Vagina (tissue), 2 donors: Measurements from ENCODE around the gene SLC4A1AP.

ENCODE experiments used
- POLR2A ChIP-seq, 2 donors: fragments of 450-650 bp; IDR thresholded peaks; one replicate each; pipeline ENCODE4 v1.6.1; 2017; ENCODE audit warnings: antibody characterized with exemption in 2 of 2, mild to moderate bottlenecking in 2 of 2, moderate library complexity in 2 of 2
- TF ChIP-seq, protein P1 (sequence below), 3 experiments: fragments of 450-650 bp in 2 of 3; fragments of 200-600 bp in 1 of 3; sonication (generic) in 1 of 3; IDR thresholded peaks; one replicate each; pipeline ENCODE4 v1.5.1; 2017 to 2019; ENCODE audit warnings: antibody characterized with exemption in 3 of 3, mild to moderate bottlenecking in 2 of 3, moderate library complexity in 2 of 3

DNA sequence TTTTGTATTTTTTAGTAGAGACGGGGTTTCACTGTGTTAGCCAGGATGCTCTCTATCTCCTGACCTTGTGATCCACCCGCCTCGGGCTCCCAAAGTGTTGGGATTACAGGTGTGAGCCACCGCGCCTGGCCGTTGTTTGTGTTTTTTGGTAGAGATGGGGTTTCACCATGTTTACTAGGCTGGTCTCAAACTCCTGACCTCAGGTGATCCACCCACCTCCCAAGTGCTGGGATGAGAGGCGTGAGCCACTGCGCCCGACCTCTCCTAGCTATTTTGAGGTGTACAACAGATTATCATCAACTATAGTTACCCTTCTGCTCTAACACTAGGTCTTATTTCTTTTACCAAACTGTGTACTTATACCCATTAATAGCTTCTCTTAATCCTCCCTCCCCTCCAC, 78.9 kb downstream of the SLC4A1AP start:
- TF ChIP-seq, protein P1, sequence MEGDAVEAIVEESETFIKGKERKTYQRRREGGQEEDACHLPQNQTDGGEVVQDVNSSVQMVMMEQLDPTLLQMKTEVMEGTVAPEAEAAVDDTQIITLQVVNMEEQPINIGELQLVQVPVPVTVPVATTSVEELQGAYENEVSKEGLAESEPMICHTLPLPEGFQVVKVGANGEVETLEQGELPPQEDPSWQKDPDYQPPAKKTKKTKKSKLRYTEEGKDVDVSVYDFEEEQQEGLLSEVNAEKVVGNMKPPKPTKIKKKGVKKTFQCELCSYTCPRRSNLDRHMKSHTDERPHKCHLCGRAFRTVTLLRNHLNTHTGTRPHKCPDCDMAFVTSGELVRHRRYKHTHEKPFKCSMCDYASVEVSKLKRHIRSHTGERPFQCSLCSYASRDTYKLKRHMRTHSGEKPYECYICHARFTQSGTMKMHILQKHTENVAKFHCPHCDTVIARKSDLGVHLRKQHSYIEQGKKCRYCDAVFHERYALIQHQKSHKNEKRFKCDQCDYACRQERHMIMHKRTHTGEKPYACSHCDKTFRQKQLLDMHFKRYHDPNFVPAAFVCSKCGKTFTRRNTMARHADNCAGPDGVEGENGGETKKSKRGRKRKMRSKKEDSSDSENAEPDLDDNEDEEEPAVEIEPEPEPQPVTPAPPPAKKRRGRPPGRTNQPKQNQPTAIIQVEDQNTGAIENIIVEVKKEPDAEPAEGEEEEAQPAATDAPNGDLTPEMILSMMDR (IDR thresholded peaks at IDR 0.05): no peak
- TF ChIP-seq POLR2A (IDR thresholded peaks at IDR 0.05): no peak
